GM18858 (cell line): ENCODE measurements around the gene STARD9.
"Not testable (repeated sequence)": the region's sequence is repeated elsewhere in the genome, so short reads cannot be mapped to it uniquely, and the experiment has no call there.

Source experiments
- ATAC-seq: cut with Tn5 transposase; IDR thresholded peaks from one replicate; pipeline ENCODE4 v1.9.1; 2021; ENCODE audit not compliant: unreplicated experiment

STARD9 gene

DNA sequence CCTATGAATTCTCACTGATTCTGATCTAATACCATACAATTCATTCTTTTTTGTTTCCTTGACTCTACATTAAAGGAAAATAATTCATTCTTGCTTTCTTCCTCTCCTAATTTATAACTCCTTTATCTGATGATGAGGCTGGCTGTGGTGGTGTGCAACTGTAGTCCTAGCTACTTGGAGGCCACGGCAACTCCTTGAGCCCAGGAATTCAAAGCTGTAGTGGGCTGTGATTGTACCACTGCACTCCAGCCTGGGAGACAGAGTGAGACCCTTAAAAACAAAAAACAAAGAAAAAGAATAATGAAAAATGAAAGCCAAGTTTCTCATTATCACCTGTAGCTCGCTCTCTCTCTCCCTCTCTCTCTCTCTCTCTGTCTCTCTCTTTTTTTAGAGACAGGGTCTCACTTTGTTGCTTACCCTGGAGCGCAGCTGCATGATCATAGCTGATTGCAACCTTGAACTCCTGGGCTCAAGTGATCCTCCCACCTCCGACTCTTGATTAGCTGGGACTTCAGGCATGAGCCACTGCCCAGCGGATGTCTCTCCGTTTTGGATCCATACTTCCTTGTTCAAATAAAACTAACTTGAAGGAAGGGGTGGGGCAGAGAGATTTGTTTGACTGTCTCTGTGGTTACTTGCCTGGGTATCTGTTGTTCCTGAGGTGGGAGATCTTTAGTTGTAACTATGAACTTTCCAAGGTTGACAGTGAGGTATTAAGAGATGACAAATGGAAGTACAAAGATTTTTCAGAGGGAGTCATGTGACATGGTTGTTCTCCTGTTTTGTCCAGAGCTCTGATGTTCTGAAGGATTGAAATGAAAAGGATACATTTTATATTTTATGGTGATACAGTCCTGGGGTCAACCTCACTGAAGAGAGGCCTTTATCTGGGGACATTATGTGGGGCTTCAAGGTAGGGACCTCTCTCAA lies 46.9 kb downstream of the STARD9 start:
- ATAC-seq: no peak

DNA sequence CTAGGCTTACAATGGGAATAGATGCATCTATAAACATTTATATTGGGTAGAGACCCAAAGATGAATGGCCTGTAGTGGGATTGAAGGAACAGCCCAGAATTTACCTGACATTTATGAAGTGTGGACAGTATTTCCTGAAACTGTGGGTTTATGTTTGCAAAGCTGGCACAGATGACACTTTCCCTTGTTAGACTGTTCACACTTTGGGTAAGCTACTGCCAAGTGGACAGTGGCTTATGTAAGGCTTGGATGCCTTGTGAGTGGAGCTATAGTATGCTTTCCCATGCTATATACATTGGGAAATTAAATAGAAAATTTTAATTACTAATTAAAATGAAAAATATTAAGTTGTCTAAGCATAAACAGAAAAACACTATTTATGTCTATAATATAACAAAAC lies 48.5 kb downstream of the STARD9 start:
- ATAC-seq: no peak

DNA sequence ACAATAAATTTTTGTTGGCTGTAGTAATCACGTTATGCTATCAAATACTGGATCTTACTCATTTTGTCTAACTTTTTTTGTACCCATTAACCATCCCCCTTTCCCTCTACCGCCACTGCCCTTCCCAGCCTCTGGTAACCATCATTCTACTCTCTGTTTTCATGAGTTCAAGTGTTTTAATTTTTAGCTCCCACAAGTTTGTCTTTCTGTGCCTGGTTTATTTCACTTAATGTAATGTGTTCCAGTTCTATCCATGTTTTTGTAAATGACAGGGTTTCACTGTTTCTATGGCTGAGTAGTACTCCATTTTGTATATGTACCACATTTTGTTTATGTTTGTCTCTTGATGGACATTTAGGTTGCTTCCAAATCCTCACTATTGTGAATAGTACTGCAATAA lies 52.1 kb downstream of the STARD9 start:
- no peak for ATAC-seq

DNA sequence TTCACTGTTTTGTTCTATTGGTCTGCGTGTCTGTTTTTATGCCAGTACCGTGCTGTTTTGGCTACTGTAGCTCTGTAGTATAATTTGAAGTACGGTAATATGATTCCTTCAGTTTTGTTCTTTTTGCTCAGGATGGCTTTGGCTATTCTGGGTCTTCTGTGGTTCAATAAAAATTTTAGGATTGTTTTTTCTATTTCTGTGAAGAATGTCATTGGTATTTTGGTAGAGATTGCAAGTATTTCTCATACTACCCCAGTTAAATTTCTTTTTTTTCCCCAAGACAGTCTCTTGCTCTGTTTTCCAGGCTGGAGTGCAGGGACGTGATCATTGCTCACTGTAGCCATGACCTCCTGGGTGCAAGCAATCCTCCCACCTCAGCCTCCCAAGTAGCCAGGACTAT lies 53.4 kb downstream of the STARD9 start:
- ATAC-seq: no peak

DNA sequence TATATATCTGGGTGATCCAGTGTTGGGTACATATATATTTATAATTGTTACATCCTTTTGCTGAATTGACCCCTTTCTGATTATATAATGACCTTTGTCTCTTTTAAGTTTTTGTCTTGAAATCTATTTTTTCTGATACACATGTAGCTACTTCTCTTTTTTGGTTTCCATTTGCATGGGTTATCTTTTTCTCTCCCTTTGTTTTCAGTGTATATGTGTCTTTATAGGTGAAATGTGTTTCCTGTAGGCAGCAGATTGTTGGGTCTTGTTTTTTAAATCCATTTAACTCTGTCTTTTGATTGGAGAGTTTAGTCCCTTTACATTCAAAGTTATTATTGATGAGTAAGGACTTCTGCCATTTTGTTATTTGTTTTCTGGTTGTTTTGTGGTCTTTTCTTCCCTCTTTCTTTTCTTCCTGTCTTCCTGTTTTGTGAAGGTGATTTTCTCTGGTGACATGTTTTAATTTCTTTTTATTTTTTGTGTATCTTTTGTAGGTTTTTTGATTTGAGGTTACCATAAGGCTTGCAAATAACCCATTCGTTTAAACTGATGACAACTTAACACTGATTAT lies 56.8 kb downstream of the STARD9 start:
- ATAC-seq: no peak

DNA sequence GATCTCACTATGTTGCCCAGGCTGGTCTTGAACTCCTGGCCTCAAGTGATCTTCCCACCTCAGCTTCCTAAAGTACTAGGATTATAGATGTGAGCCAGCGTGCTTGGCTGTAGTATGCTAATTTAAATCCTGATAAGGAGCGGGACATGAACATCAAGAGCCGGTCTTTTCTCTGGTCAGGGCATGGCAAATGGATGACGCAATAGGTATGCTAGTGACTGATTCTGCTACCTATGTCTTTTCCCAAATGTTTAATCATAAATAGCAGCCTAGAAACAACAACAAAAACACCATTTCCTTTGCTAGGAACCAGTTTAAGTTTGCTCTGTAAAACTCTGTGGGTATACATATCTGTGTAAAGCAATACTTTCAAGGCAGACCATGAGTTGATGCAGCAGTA lies 64.7 kb downstream of the STARD9 start:
- no peak for ATAC-seq

DNA sequence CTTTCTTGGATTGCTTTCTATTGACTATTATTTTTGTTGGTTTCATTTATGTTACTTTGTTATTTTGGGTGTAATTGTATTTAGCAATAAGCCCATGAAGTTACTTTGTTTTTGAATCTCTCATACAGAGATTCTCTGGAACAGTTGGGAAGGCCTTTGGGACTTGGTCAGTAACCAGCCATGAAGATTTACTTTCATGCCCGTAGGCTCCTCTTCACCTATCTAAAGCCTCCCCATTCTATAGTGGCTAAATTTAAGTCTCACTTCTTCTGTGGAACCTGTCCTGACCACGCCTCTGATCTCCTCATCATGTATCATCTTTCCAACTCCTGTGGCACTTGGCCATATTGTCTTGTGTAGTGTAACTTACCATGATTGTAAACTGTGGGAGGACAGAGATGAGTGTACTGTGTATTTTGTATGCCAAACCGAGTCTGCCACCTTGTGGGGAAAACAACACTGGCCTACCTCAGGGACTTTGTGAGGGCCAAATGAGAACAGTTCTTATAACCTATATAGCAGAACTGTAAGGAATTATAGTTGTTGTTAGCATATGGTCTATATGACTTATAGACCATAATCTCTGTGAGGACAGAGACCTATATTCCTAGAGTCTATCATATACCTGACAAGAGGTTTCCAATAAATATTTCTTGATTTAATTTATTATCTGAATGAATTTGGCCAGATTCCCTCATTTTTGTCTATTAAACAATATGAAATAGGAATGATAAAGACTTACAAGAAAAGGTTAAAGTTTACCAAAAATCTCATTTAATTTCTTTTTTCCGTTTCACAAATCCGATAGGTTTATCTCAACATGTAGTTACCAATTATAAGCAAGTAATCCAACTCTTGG lies 75.0 kb downstream of the STARD9 start:
- ATAC-seq: peak; percentile 60

DNA sequence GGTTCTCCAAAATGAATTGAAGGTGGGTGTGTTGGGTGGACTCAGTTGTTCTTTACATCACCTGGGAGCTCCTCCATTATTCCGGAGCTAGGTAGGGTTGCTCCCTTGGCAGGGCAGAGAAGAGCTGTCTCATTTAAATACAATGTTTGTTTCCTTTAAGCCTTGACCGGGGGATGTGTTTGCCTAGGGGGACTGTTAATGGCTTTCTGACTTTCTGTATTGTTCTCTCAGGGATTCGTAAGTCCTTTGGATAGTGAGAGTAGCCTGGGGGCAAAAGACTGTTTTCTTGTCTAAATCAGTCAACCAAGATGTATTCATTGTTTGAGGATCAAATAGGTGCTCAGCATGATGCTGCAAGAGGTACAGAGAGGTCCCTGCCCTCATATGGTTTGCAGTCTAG lies 90.4 kb downstream of the STARD9 start:
- no peak for ATAC-seq

DNA sequence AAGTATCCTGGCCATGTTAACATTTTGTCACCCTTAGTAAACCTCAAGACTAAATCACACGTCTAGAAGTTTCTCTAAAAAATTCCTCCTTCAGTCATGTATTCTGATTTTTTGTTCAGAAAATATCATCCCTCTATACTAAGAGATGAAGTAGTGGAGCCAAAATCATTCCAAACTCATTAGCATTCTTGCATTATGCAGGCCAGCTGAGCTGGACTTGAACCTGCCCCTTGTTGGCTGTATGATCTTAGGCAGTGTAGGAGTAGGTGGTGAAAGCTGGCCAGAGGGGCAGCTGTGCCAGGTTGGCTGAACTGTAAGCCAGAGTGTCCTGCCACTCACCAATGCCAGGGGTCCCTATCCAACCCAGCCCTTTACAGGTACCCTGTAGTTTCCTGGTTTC lies 92.4 kb downstream of the STARD9 start:
- no peak for ATAC-seq

DNA sequence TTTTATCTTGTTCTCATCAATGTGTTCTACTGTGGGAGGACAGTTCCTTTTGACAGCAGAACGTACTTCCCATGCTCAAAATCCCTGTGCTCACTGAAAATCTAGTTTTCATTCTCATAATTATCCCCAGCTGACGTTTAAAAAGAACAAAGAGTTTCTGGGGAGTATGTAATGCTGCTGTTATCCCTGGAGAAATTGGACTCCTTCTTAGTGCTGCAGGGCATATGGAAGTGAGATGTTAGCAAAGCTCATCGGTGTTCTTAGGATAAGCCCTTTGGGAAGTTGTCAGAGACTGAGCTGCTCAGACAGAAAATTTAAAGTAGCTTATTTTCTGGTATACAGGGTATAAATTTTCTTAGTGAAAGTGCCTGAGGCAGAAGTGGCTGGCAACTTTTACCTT lies 95.0 kb downstream of the STARD9 start:
- ATAC-seq: no peak

DNA sequence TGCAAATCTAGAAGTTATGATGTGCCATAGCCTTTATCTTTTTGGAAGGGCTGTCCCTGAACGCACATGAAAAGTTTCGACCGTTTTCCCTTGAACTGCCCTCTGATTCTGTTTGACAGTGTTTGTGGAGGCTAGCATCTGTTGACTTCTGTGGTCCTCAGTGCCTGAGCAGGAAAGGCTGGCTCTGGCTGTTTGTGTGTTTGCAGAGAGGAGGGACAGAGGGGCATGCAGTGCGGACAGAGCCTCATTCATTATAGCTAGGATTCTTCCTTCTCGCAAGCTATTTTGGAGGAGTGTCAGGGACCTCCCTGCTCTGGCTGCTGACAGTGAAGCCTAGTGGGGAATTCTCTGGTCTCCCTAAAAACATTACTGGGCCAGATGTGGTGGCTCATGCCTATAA lies 97.0 kb downstream of the STARD9 start:
- no peak for ATAC-seq

DNA sequence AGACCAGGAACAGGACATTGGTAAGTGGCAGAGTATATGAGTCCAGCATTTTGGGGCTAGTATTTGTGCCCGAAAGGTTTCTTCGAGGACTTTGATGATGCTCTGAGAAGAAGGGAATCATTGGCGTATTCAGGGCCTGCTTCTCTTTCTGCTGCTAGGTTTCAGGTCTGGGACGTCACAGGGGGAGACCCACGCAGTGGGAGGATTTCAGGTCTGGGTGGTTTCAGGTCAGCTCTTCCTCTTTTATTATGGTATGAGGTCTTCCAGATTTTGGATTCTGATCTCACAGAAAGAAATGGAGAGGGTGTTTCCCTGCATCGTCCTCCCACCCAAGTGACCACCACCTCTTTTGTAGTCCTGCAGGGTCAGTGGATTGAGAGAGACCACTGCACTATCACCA lies 99.1 kb downstream of the STARD9 start:
- ATAC-seq: no peak

DNA sequence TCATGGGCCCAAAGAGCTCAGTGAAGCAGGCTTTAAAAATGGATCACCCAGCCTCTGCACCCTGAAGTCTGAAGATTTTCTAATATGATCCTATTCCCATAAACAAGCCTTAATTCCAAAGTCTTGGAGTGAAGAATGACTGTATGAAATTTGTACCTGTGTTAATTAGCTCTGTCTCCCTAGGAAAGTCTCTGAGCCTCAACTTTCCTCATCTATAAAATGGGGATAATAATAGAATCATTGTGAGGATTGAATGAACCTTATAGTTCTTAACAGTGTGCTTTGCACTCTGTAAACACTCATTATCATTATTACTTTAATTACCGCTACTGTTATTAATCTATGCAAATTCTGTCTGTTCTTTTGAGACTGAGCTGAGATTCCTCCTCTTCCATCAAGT lies 99.6 kb downstream of the STARD9 start:
- ATAC-seq: no peak

DNA sequence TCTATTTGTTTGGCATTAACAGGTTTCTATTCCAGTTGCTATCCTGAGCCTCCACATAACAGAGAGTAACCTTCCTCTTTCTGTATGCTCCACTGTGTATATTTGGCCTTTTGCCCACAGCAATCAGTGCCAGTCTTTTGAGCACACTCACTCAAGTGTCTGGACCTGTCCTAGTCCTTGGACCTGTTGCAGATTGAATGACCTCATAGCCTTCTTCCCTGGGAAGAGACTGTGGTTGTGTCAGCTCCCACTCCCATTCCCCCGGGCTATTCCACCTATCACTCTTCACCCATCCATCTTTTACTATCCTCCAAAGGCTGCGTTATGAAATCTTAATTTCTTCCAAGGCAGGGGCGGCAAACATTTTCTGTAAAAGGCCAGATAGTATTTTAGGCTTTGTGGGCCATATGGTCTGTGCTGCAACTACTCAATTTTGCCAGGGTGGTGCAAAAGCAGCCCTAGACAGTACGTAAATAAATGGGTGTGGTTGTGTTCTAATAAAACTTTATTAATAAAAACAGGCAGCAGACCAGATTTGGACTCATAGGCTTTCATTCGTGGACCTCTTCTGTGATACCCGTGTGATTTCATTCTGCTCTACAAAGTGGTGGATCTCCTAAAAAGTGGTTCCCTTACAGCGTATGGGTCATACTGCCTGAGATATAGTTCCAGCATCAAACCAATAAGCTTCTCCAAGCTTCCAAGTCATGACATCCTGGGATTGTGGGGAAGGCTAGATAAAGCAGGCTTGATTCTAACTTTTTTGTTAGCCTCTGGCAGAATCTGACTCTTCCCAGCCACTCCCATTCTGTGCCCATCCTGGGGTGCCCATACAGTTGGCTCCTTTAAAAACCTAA lies 104.1 kb downstream of the STARD9 start:
- no peak for ATAC-seq

DNA sequence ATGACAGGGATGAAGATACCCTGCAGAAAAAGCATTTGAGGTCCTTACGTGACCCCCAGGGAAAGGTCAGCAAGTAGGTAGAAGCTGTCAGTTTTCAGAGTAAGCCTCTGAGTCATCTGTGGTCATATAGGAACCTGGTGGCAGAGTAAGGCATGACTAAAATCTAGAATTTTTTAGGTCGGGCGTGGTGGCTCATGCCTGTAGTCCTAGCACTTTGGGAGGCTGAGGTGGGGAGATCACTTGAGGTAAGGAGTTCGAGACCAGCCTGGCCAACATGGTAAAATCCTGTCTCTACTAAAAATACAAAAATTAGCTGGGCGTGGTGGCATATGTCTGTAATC lies 104.7 kb downstream of the STARD9 start:
- ATAC-seq: not testable (repeated sequence)

DNA sequence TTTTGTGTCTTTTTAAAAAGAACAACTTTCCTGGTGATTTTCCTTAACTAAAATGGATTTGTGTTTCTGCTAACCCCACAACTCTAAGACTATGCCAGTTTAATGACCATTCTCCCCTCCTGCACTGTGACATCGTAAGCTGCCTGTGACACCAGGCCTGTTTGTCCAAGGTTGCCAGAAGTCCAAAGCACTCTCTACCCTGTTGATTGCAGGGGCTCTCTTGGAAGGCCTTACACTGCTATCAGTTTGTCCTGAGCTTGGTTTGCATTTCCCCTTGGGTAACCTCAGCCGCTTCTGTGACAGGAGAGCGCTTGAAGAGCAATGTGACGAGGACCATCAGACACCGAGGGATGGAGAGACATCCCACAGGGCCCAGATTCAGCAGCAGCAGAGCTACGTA lies 105.7 kb downstream of the STARD9 start:
- ATAC-seq: no peak

DNA sequence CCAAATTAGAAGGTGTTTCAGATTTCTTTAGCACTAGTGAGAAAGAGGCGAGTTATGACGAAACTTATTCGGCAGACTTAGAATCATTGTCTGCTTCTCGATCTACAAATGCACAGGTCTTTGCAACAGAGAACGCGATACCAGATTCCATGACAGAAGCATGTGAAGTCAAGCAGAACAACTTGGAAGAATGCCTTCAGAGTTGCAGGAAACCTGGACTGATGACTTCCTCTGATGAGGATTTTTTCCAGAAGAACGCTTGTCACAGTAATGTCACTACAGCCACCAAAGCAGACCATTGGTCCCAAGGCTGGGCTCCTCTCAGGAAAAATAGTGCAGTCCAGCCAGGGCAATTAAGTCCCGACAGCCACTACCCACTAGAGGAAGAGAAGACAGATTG lies 110.9 kb downstream of the STARD9 start:
- no peak for ATAC-seq

DNA sequence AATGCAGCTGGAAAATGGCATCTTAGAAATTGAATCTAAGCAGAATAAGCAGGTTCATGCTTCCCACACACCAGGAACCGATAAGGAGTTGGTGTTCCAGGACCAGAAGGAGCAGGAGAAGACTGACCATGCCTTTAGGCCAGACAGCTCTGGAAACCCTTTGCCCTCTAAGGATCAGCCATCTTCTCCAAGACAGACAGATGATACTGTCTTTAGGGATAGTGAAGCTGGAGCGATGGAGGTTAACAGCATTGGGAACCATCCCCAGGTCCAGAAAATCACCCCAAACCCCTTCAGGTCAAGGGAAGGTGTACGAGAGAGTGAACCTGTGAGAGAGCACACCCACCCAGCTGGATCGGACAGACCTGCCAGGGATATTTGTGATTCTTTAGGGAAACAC lies 112.3 kb downstream of the STARD9 start:
- ATAC-seq: no peak

DNA sequence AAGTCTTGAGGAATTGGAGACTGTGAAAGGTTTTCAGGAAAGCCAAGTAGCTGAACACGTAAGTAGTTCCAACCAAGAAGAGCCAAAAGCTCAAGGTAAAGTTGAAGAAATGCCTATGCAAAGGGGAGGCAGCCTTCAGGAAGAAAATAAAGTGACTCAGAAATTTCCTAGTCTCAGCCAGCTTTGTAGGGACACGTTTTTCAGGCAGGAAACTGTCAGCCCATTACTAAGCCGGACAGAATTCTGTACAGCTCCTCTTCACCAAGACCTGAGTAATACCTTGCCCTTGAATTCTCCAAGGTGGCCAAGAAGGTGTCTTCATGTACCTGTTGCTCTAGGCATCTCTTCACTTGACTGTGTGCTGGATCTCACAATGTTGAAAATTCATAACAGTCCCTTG lies 112.9 kb downstream of the STARD9 start:
- ATAC-seq: no peak

DNA sequence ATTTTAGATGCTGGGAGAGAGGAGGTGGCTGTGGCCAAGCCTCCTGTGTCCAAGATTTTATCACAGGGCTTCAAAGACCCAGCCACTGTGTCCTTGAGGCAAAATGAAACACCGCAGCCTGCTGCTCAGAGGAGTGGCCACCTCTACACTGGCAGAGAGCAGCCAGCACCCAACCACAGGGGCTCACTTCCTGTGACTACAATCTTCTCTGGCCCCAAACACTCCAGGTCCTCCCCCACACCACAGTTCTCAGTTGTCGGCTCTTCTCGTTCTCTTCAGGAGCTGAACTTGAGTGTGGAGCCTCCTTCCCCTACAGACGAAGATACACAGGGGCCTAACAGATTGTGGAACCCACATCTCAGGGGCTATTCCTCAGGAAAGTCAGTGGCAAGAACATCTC lies 115.9 kb downstream of the STARD9 start:
- ATAC-seq: no peak

DNA sequence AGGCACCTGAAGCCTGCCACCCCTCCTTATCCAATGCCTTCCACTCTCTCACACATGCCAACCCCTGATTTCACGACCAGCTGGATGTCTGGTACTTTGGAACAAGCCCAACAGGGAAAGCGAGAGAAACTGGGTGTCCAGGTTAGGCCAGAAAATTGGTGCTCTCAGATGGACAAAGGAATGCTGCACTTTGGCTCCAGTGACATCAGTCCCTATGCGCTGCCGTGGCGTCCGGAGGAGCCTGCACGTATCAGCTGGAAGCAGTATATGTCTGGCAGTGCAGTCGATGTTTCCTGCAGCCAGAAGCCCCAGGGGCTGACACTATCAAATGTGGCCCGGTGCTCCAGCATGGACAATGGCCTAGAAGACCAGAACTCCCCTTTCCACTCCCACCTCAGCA lies 116.4 kb downstream of the STARD9 start:
- no peak for ATAC-seq
